Central memory CD8-positive, alpha-beta T cell (primary cell): ENCODE data around the gene SPECC1L.
"Not testable (repeated sequence)": the region's sequence is repeated elsewhere in the genome, so short reads cannot be mapped to it uniquely, and the experiment has no call there.

Experiments
- ATAC-seq: fragments of 150-1000 bp; cut with Tn5 transposase; replicated peaks from 2 replicates; pipeline ENCODE4 v1.10.0; 2022; ENCODE audit warnings: mild to moderate bottlenecking, moderate FRiP score, moderate number of reproducible peaks; ENCODE audit not compliant: poor library complexity, severe bottlenecking; ENCODE audit errors: extremely low read depth
- DNase-seq, 2 donors: peaks; one replicate each; pipeline ENCODE4 v3.0.0; 2021; ENCODE audit warnings: low spot score in 2 of 2
- H3K27ac Mint-ChIP-seq: one replicate; pipeline ENCODE4 v1.8.0; 2022; ENCODE audit warnings: low read depth, mild to moderate bottlenecking, moderate library complexity, mixed read lengths
- H3K27me3 Mint-ChIP-seq: one replicate; pipeline ENCODE4 v1.8.0; 2022; ENCODE audit warnings: mixed read lengths
- H3K36me3 Mint-ChIP-seq: one replicate; pipeline ENCODE4 v1.8.0; 2022; ENCODE audit warnings: mild to moderate bottlenecking, moderate library complexity, mixed read lengths; ENCODE audit not compliant: insufficient read depth
- H3K4me1 Mint-ChIP-seq: one replicate; pipeline ENCODE4 v1.8.0; 2022; ENCODE audit warnings: mixed read lengths
- H3K4me3 Mint-ChIP-seq: one replicate; pipeline ENCODE4 v1.8.0; 2022; ENCODE audit warnings: mild to moderate bottlenecking, moderate library complexity, mixed read lengths
- H3K9me3 Mint-ChIP-seq: one replicate; pipeline ENCODE4 v1.8.0; 2022; ENCODE audit warnings: mixed read lengths

SPECC1L gene

DNA sequence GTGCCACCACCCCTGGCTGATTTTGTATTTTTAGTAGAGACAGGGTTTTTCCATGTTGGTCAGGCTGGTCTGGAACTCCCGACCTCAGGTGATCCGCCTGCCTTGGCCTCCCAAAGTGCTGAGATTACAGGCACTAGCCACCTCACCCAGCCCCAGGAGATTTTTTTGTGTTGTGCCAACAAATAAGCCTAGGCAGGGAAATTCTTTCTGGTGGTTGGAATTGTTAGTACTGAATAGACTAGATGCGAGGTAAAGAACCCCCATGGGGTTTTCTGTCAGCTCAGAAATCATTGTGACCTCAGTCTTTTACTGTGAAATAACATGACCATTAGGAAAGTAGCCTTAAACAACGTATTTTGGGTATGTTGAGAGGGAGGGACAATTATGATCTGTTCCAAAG lies 3.3 kb downstream of the SPECC1L start:
- H3K4me3 Mint-ChIP-seq, ATAC-seq: not testable (repeated sequence)

DNA sequence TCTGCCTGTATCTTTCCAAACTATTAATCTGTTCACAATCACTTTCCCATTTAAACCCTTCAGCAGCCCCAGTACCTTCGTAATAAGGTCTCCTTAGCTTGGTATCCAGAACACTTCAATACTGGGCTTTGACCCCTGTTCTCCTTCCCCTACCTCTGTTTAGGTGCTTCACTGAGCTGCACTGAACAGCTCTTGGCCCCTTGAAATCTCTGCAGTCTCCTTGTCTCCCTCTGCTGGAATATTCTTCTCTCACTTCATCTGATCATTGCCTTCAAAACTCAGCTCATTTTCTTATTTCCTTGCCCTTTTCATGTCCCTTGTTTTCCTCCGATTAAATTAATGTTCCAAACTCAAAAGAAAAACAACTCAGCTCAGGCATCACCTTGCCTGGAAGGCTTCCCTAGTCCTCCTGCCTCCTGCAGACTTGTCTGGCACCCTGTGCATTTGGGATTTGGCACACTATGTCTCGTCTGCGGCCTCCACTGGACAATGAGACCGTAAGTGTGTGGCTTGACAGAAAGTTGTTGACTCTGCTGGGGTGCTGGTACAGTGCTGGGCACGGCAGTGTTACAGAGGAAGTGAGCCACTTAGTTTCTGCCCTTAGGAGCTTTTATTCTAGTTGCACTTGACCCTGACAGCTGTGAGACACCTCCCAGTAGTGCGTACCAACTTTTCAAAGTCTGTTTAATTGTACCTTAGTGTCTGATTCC lies 4.2 kb downstream of the SPECC1L start:
- not testable (repeated sequence) for DNase-seq, H3K9me3 Mint-ChIP-seq, H3K27me3 Mint-ChIP-seq, ATAC-seq
- H3K36me3 Mint-ChIP-seq, result peaks cover 12% of the 10 kb centered on the region
- H3K27ac Mint-ChIP-seq, result peak overlapping the region; percentile 41
- H3K4me3 Mint-ChIP-seq, result peak overlapping the region; percentile 20
- H3K4me1 Mint-ChIP-seq, result peaks cover 43% of the 10 kb centered on the region

More for the DNA sequence above, 3.3 kb downstream of the SPECC1L start:
- not testable (repeated sequence) for H3K27ac Mint-ChIP-seq, H3K9me3 Mint-ChIP-seq, DNase-seq, H3K27me3 Mint-ChIP-seq
- H3K4me1 Mint-ChIP-seq, result peaks cover 40% of the 10 kb centered on the region
- peaks cover 12% of the 10 kb centered on the region for H3K36me3 Mint-ChIP-seq

DNA sequence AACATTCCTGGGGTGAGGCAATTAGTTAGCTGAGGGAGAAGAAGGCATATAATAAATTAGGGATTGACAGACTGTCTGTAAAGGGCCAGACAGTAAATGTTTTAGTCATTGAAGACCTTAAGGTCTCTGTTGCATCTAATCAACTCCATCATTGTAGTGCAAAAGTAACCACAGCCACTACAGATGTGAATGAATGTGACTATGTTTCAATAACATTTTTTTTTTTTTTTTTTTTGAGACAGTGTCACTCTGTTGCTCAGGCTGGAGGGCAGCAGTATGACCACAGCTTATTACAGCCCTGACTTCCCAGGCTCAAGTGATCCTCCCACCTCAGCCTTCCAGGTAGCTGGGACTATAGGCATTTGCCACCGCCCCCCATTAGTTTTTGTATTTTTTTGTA lies 9.7 kb downstream of the SPECC1L start:
- H3K27ac Mint-ChIP-seq, ATAC-seq, H3K4me3 Mint-ChIP-seq, H3K9me3 Mint-ChIP-seq, H3K27me3 Mint-ChIP-seq, DNase-seq: not testable (repeated sequence)
- H3K36me3 Mint-ChIP-seq, result peaks cover 10% of the 10 kb centered on the region
- H3K4me1 Mint-ChIP-seq, result peaks cover 42% of the 10 kb centered on the region

DNA sequence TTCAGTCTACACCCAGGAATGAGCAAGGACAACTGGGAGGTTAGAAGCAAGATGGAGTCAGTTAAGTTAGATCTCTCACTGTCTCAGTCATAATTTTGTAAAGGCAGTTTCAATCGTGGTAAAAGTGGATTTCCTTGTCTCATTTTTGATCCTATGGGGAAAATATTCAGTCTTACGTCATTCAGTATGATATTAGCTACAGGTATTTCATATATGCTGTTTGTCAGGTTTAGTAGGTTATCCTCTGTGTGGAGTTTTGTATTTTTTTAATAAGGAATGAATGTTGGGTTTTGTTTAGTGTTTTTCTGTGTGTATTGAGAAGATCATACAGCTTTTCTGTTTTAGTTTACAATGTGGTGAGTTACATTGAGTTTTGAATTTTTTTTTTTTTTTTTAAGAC lies 11.8 kb downstream of the SPECC1L start:
- Mint-ChIP-seq H3K27ac (no peak overlapping the region), H3K27me3 (no peaks in the 10 kb centered on the region), H3K4me1 (peaks cover 40% of the 10 kb centered on the region), H3K4me3 (no peak overlapping the region), H3K9me3 (no peaks in the 10 kb centered on the region), H3K36me3 (peaks cover 4% of the 10 kb centered on the region)
- ATAC-seq (no peak), DNase-seq (no peak)

DNA sequence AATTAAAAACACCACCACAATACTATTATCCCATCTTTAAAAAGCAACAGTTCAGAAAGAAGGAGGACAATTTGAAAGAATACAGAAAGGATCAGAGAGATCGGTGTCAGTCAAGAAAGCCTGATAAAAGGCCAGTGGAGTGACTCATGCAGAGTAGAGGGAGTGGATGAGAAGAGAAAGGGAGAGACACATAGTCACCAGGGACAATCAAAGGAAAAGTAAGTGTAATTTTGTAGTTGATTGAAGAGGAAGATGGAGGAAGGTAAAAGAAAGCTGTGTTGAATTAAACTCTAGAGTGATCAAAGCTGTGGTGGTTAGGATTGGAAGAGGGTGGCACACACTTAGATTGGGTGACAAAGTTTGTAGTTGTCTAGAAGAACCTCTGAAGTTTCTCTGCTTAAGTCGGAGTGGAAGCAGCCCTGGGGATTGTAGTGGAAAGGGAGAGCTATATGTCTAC lies 14.1 kb downstream of the SPECC1L start:
- peak overlapping the region; percentile 7 for H3K27ac Mint-ChIP-seq
- H3K36me3 Mint-ChIP-seq, result peaks cover 2% of the 10 kb centered on the region
- no peaks in the 10 kb centered on the region for H3K9me3 Mint-ChIP-seq
- H3K4me3 Mint-ChIP-seq, result peak overlapping the region; percentile 4
- no peaks in the 10 kb centered on the region for H3K27me3 Mint-ChIP-seq
- no peak for DNase-seq
- H3K4me1 Mint-ChIP-seq, result peaks cover 38% of the 10 kb centered on the region
- ATAC-seq, result peak; percentile 64

DNA sequence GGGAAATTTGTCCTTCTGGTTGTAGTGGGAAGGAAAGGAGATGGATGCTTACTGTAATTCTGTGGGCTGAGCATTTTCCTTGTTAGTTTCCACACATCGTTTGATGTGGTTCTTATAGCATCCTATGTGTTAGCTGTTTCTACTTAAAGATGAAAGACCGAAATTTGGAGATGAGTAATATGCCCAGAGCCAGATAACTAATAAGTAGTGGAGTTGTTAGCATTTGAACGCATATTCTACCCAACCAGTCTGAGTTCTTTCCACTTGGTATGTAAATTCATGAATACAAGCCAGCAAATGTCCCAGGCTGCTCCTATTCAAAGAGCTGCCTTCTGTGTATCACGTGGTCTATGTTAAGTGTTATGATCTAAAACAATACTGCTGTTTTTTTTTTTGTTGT lies 14.6 kb downstream of the SPECC1L start:
- Mint-ChIP-seq H3K36me3 (peaks cover 2% of the 10 kb centered on the region), H3K9me3 (no peaks in the 10 kb centered on the region), H3K4me1 (peaks cover 40% of the 10 kb centered on the region), H3K27ac (peak overlapping the region; percentile 7), H3K27me3 (no peaks in the 10 kb centered on the region), H3K4me3 (peak overlapping the region; percentile 4)
- DNase-seq, result no peak
- peak; percentile 66 for ATAC-seq

DNA sequence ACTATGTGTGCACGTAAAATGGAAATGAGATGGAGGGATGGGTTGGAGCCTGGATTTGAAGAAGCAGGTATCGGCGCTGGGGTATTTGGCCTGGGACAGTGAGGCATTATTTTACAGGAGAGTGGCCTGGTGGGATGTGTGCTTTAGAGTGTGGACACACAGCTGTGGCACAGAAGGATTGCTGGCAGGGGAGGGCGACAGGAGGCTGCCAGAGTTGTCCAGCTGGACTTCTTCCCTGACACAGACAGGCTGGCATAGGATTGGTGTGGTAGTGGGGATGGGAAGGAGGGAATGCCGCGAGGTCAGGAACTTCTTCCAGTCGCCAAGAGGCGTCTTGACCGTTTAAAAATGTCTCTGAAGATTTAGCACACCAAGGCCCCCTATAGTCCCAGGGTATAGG lies 16.6 kb downstream of the SPECC1L start:
- not testable (repeated sequence) for ATAC-seq

DNA sequence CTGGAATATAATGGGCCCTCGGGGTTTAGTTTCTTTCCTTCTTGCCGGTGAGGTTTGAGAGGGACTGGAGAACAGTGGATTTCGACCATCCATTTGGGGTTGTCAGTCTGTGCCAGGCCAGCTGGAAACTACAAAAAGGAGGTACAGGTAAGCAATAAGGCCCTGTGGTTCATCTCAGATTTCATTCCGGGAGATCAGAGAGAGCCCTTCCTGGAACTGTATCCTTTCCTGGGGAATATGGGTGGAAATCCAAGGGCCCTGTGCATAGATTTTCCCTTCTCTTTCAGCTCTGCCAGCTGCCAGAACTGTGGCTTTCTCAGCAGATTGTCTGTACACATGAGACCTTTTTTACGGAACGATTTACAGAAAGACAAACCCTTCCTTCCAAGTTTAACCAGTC lies 17.2 kb downstream of the SPECC1L start:
- not testable (repeated sequence) for ATAC-seq, H3K4me3 Mint-ChIP-seq, H3K9me3 Mint-ChIP-seq, H3K27me3 Mint-ChIP-seq, H3K36me3 Mint-ChIP-seq, DNase-seq, H3K27ac Mint-ChIP-seq
- H3K4me1 Mint-ChIP-seq, result peaks cover 50% of the 10 kb centered on the region

More for the DNA sequence above, 16.6 kb downstream of the SPECC1L start:
- peak overlapping the region; percentile 3 for H3K27ac Mint-ChIP-seq
- DNase-seq, H3K27me3 Mint-ChIP-seq, H3K9me3 Mint-ChIP-seq, H3K36me3 Mint-ChIP-seq, H3K4me3 Mint-ChIP-seq: not testable (repeated sequence)
- peaks cover 50% of the 10 kb centered on the region for H3K4me1 Mint-ChIP-seq

DNA sequence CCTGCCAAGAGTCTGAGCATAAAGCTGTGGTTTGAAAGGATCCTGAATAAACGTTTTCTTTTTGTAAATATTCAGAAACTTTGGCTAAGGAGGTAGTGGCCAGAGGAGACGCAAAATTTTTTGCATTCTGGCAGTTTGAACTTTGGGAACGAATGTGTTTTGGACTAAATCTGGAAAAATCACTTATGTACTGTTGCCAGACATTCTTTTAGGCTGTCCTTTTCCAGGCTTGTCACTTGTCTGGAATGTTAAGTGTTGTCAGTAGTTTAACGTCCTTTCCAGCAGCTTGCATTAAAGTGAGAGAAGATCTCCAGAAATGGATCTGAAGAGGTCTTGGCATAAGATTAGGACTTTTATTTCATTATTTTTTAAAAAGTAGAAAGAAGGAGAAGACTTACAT lies 18.5 kb downstream of the SPECC1L start:
- Mint-ChIP-seq H3K27me3 (no peaks in the 10 kb centered on the region), H3K27ac (no peak overlapping the region), H3K9me3 (no peaks in the 10 kb centered on the region), H3K4me1 (peaks cover 47% of the 10 kb centered on the region), H3K4me3 (no peak overlapping the region), H3K36me3 (peaks cover 1% of the 10 kb centered on the region)
- DNase-seq (no peak), ATAC-seq (no peak)

DNA sequence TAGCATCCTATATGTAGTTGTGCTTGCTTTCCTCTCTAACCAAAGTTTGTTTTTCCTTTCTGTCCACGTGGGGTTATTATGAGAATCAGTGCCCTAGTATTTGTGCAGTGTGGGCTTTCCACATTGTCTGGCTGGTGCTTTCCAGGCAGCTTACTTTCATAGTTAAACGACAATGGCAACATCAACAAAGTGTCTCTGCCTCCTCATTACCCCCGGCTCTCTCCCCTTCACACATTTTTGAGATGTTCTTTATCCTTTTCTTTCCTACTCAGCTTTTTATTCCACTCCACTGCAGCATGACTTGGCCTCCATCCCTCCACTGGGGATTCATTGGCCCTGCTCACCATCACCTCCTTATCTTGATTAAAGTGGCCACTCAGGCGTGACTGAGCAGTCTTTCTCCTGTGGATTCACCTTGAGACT lies 19.1 kb downstream of the SPECC1L start:
- Mint-ChIP-seq H3K36me3 (peaks cover 1% of the 10 kb centered on the region), H3K27me3 (no peaks in the 10 kb centered on the region), H3K27ac (no peak overlapping the region), H3K4me3 (no peak overlapping the region), H3K9me3 (no peaks in the 10 kb centered on the region), H3K4me1 (peaks cover 43% of the 10 kb centered on the region)
- ATAC-seq (no peak), DNase-seq (no peak)

DNA sequence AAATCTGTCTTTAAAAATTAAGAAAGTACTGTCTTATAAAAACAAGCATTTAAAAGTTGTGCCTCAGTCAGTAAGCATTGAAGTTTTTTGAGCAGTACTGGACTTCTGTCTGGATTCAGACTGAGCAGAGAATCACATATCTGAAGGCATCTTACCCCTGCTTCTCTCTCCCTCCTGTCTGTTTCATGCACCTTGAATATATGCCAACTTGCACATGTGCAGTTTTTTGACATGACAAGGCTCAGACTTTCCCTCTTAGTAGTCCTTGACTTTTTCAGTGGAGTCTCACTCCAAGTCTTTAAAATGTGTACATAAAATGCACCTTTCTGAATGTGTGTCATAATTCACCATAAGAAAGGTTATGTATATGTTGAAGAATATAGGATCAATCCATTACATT lies 19.8 kb downstream of the SPECC1L start:
- no peaks in the 10 kb centered on the region for H3K27me3 Mint-ChIP-seq
- H3K9me3 Mint-ChIP-seq, result no peaks in the 10 kb centered on the region
- no peak overlapping the region for H3K4me3 Mint-ChIP-seq
- peaks cover 36% of the 10 kb centered on the region for H3K4me1 Mint-ChIP-seq
- peaks cover 1% of the 10 kb centered on the region for H3K36me3 Mint-ChIP-seq
- DNase-seq, result no peak
- no peak overlapping the region for H3K27ac Mint-ChIP-seq
- ATAC-seq, result no peak

DNA sequence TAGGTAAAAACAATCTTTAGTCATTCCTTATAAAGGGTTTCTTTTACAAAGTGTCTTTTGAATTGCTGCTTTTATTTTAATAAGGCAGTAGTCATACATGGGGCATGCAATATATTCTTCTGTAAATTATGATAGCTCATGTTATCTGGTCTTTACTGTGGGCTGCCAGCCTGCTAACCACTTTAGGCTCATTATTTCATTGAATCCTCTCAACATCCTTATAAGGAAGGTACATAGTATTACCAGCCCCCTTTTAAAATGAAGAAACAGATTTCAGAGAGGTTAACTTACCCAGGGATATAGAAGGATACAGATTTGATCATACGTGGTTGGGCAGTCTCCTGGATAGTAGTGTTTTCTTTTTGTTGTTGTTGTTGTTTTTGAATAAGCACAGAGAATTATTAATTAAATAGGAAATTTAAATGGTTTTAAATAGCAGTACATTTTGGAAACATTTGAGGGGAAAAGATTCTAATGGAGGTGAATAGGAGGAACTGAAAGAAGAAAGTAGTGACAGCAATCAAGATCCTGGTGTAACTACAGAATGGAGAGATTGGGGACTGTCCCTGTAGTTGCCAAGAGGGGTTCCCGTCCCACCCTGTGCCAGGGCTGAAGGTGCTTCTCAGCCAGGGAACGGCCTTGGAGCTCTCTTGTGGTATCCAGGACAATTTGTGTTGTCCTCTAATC lies 21.0 kb downstream of the SPECC1L start:
- H3K36me3 Mint-ChIP-seq, result peaks cover 1% of the 10 kb centered on the region
- DNase-seq (no peak), ATAC-seq (no peak)
- no peaks in the 10 kb centered on the region for H3K9me3 Mint-ChIP-seq
- H3K4me1 Mint-ChIP-seq, result peaks cover 35% of the 10 kb centered on the region
- H3K4me3 Mint-ChIP-seq, result no peak overlapping the region
- no peak overlapping the region for H3K27ac Mint-ChIP-seq
- H3K27me3 Mint-ChIP-seq, result no peaks in the 10 kb centered on the region
